Activated CD4-positive, CD25-positive, alpha-beta regulatory T cell treated with anti-CD3 and anti-CD28 coated beads, Interleukin-2, amount 50 U/mL, for 72 hours (primary cell): Measurements from ENCODE around the gene ERFL.

Source experiments
- DNase-seq: peaks from one replicate; pipeline ENCODE4 v3.0.0; 2021

Gene ERFL

GRCh38 chr19:41895745-41896580 lies 32.3 kb downstream of the ERFL start:
- DNase-seq, result no peak

DNA sequence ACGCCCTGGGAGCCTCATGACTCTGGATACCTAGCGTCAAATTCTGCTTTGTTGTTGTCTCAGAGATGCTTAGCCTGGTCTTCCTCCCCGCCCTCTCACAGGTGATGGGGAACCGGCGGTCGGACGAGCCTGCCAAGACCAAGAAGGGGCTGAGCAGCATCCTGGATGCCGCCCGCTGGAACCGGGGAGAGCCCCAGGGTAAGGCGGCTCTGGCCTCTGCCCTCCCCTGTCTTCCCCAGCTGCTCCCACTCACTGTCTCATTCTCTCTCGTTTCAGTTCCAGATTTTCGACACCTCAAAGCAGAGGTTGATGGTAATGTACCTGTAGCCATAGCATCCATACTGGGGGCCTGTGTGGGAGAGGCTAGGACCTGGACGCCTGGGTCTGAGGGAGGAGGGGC lies 33.9 kb downstream of the ERFL start:
- DNase-seq, result no peak

DNA sequence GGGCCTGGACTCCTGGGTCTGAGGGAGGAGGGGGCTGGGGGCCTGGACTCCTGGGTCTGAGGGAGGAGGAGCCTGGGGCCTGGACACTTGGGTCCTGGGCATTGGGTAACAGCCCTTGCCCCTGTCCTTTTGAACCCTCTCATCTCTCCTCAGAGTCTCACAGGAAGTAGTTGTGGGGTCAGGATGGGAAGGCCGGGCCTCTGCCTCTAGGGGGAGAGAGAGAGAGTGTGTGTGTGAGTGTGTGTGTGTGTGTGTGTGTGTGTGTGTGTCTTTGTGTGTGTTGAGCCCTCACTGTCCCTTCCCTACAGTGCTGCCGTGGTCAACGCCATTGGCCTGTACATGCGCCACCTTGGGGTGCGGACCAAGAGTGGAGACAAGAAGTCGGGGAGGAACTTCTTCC lies 34.4 kb downstream of the ERFL start:
- DNase-seq, result no peak

DNA sequence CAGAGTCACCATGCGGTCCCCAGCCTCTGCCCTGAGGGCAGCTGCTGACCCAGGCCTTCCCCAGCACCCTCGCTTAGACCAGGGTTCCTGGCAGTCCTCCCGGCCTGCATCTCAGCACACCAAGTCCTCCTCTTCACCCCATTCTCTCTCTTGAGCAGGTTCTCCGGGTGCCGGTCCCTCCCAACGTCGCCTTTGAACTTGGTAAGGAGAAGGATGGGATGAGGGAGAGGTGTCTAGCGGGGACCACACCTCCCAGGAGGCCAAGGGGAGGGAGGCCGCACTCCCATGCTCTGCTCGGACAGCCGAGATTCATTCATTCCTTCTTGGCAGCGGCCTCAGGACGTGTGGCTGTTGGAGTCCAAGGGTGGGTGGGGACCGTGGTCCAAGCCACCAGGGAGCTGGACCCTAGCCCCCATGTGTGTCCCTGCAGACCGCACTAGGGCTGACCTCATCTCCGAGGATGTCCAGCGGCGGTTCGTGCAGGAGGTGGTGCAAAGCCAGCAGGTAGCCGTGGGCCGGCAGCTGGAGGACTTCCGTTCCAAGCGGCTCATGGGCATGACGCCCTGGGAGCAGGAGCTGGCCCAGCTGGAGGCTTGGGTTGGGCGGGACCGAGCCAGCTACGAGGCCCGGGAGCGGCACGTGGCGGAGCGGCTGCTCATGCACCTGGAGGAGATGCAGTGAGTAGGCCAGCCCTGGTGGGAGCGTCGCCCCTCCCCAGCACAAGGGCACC lies 35.9 kb downstream of the ERFL start:
- DNase-seq, result no peak

DNA sequence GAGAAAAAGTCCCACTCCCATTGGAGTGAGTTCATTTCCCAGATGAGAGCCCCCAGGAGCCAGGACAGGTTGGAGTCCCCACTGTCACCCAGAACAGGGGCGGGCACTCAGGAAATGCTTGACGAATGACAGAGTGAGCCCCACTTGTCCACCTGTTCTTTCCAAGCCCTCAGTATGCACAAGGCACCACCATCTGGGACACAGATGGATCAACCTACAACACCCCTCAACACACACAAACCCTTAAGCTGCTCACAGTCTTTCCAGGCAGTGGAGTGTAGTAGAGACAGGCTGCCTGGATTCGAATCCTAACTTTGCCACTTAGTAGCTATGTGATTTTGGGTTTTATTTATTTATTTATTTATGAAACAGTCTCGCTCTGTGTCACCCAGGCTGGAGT lies 37.3 kb downstream of the ERFL start:
- DNase-seq, result no peak

DNA sequence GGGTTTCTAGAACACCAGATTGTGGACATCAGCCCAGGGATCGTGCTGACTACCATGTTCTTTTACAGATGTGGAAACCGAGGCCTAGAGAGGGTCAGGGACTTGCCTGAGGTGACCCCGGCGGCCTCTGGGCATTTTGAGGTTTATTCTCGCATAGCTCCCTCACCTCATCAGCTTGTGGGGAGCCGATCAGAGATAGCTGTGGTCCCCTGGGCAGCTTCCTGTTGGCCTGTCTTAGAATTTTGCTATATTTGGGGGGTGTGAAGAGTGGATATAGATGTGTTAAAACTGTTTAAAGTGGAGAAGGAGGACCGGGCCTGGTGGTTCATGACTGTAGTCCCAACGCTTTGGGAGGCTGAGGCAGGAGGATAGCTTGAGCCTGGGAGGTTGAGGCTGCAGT lies 38.4 kb downstream of the ERFL start:
- DNase-seq, result no peak

- no peak for DNase-seq
Observed at GRCh38 chr19:41888926-41889325, 39.3 kb downstream of the ERFL start.

DNA sequence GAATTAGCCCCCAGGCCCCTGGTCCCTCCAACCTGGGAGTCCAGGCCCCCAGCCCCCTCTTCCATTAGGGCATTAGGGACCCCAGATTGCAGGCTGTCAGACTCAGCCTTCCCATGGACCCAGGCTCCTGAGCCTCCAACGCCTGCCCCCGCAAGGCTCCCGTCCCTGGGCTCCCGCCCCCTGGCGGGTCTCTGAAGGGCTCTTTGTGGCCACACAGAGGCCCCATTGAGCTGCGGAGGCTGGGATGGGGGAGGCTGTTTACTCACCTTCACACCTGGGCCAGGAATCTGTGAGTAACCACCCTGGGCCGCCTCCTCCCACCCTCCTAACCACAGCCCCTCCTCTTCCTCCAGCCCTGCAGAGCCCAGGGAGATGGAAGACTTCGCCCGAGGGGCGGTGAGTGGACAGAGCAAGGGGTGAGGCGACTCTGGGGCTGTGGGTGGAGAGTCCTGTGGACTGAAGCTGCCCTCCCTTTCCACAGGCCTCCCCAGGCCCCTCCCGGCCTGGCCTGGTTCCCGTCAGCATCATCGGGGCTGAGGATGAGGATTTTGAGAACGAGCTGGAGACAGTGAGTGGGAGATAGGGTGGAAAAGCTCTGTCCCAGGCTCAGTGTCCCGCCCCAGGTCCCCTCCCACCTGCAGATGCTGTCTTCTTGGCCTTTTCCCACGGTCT lies 40.4 kb downstream of the ERFL start:
- peak; percentile 74 for DNase-seq

- DNase-seq, result peak; percentile 66
Observed at GRCh38 chr19:41886761-41887710, 41.2 kb downstream of the ERFL start.

DNA sequence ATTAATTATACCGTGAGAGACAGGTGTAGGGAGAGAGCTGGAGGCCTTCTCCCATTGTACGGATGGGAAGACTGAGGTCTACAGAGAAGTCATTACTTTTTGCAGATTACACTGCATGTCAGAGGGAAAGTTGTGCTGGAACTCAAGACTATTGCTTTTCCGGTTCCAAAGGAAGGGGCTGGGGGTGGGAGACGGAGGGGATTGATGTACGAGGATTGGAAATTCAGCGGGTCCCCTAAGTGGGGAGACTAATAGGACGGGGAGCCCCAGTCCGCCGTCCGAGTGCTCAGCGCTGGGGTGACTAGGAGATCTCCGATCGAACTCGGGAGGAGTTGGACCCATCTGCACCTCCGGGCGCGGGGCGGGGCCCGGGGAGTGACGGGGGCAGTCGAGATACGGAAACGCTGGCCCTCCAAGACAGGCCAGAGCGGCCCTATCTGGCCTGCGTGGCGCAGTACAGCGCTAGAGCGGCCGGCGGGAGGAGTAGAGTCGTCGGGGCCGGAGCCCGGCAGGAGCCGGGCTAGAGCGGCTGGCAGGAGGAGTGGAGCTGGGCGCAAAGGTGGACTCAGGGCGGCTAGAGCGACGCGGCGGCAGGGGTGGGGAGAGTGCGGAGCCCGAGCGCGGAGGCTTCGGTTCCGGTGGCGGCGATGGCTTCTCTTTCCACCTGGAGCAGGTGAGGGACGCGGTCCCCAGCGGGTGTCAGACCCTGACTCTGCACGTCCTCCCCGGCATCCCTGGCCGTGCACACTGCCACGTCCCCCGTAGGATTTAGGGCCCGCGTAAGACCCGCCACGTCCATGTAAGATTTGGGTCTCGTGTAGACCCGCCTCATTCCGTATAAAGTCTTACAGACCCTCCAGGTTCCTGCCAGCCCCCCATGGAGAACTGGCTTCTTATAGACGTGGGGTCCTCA lies 44.2 kb downstream of the ERFL start:
- DNase-seq, result peak; percentile 86

DNA sequence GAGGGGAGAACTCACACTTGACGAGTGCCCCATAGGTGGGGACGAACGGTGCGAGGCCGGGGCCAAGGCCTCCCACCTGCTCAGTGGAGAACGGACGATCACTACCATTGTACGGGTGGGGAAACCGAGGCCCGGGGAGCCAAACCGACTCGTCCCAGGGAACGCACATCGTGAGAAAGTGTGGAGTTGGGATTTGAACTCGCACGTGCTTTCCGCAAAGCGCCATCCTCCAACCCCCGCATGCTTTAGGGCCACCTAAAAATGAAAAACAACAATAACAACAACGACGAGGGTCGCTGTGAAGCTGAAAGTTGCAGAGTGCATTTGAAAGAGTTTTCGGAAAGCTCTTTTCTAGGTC lies 44.8 kb downstream of the ERFL start:
- DNase-seq, result no peak

- peak; percentile 66 for DNase-seq
Observed at GRCh38 chr19:41882568-41883462, 45.4 kb downstream of the ERFL start, which contains the start of gene ARHGEF1. TSS of gene ARHGEF1 (plus strand) at chr19:41883184. CDS start at chr19:41888083, 4,899 bp downstream.

- no peak for DNase-seq
Observed at GRCh38 chr19:41880329-41880708, 47.9 kb downstream of the ERFL start.

- DNase-seq, result no peak
Observed at GRCh38 chr19:41879670-41880328, 48.5 kb downstream of the ERFL start.

DNA sequence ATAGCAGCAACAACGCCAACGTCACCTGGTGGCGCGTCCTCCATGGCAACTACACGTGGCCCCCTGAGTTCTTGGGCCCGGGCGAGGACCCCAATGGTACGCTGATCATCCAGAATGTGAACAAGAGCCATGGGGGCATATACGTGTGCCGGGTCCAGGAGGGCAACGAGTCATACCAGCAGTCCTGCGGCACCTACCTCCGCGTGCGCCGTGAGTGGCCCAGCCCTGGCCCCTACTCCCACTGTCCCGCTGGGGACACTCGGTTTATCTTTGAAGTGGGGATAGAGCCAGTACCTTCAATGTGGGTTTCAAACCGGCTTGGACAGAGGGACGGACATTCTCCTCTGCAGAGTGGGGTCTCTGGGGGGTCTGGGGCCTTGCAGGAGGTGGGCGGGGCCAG lies 49.2 kb downstream of the ERFL start:
- DNase-seq, result no peak

DNA sequence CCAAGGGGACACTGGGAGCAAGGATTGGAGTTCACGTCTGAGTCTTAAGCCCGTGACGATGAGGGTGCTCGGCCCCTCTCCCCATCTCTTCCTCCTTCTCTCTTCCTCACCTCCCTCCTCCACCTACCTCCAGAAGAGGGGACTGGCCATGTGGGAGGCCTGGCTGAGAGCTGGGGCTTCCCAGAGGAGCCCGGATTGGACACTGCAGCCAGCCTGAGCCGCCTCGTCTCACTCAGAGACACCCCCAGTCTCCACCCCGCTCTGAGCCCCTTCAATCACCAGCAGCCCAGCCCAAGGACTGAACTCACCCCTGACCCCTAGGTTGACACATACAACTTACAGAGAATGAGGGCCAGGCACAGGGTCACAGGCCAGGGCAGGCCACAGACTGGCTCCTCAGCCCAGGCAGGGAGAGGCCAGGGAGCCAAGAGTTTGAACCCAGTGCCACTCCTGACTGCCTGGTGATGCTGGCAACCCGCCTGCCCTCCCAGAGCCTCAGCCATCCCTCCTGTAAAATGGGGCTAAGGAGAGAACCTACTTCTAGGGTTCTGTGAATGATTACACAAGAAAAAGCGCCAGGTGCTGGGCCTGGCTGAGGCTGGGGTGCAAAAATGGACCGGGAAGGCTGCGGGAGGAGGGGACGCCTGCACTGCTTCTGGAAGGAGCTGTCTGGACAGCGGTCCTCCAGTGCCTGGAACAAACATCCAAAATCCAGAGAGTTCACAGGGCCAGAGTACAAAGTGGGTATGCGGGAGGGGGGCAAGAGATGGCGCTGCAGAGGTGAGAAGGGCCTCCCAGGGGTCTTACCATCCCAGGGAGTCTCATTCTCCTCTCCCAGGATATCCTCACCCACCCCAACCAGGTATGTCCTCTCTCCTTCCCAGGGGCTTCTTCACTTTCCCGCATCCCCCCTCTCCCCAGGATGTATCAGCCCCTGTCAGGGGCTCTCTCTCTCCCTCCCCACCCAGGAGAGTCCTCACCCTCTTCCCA lies 50.0 kb downstream of the ERFL start:
- no peak for DNase-seq

GRCh38 chr19:41876847-41877832 lies 51.1 kb downstream of the ERFL start, which contains the start of gene CD79A:
TSS of gene CD79A (plus strand) at chr19:41877279. CDS start at chr19:41877305, 26 bp downstream.
- no peak for DNase-seq
